WTC11 (cell line): Measurements from ENCODE around the gene ELMO1. TPM values are rescaled to one million over a fixed set of nuclear protein-coding genes. Genes with fewer than 3 reads are reported as not detected.

Experiments
- ATAC-seq: fragments of 200-7000 bp; cut with Tn5 transposase; 2 replicates; pipeline ENCODE4 v1.10.0; 2021; ENCODE audit warnings: mild to moderate bottlenecking, moderate library complexity
- CTCF ChIA-PET: fragments of 300-600 bp; sonication (Branson Sonifier 250); formaldehyde crosslinking; loops from one replicate; lab custom pipeline; 2021; ENCODE audit warnings: antibody characterized with exemption; lab: Charles Lee
- POLR2A ChIA-PET: fragments of 350-600 bp; sonication (Branson Sonifier 250); formaldehyde crosslinking; loops from one replicate; lab custom pipeline; 2021; ENCODE audit warnings: antibody characterized with exemption; lab: Charles Lee
- DNase-seq: peaks from one replicate; pipeline ENCODE4 v3.0.0; 2021; ENCODE audit warnings: low spot score
- H3K27ac Mint-ChIP-seq: 2 replicates; pipeline ENCODE4 v1.8.0; 2021; ENCODE audit warnings: mixed read lengths
- H3K27me3 Mint-ChIP-seq: 2 replicates; pipeline ENCODE4 v1.8.0; 2021; ENCODE audit warnings: low read depth, mild to moderate bottlenecking, moderate library complexity, mixed read lengths
- H3K36me3 Mint-ChIP-seq: 2 replicates; pipeline ENCODE4 v1.8.0; 2021; ENCODE audit warnings: mixed read lengths
- H3K4me1 Mint-ChIP-seq: 2 replicates; pipeline ENCODE4 v1.8.0; 2022; ENCODE audit warnings: mixed read lengths
- H3K4me3 Mint-ChIP-seq: 2 replicates; pipeline ENCODE4 v1.8.0; 2021; ENCODE audit warnings: mild to moderate bottlenecking, moderate library complexity, mixed read lengths
- H3K9me3 Mint-ChIP-seq: 2 replicates; pipeline ENCODE4 v1.8.0; 2021; ENCODE audit warnings: mixed read lengths
- ATF1 ChIP-seq: sonication (generic); formaldehyde crosslinking; IDR thresholded peaks from 2 replicates; pipeline ENCODE4 v1.8.1; 2023; ENCODE audit warnings: mild to moderate bottlenecking, moderate library complexity, missing genetic modification reagents
- CREB1 ChIP-seq: sonication (generic); formaldehyde crosslinking; IDR thresholded peaks from 2 replicates; pipeline ENCODE4 v1.8.0; 2023; ENCODE audit warnings: mild to moderate bottlenecking, missing genetic modification reagents
- CREM ChIP-seq: sonication (generic); formaldehyde crosslinking; IDR thresholded peaks from 2 replicates; pipeline ENCODE4 v1.8.1; 2022; ENCODE audit warnings: mild to moderate bottlenecking, missing genetic modification reagents, moderate library complexity
- ETV6 ChIP-seq: sonication (generic); formaldehyde crosslinking; IDR thresholded peaks from 2 replicates; pipeline ENCODE4 v1.8.1; 2022; ENCODE audit warnings: mild to moderate bottlenecking, missing genetic modification reagents
- HMGA2 ChIP-seq: fragments of 250-450 bp; sonication (Bioruptor Pico); IDR thresholded peaks from 2 replicates; pipeline ENCODE4 v1.4.0; 2021; ENCODE audit warnings: mild to moderate bottlenecking, moderate library complexity
- JUN ChIP-seq: sonication (generic); formaldehyde crosslinking; IDR thresholded peaks from 2 replicates; pipeline ENCODE4 v1.8.0; 2023; ENCODE audit warnings: mild to moderate bottlenecking, missing genetic modification reagents
- MYBL2 ChIP-seq: sonication (generic); formaldehyde crosslinking; IDR thresholded peaks from 2 replicates; pipeline ENCODE4 v1.8.1; 2023; ENCODE audit warnings: mild to moderate bottlenecking, moderate library complexity, missing genetic modification reagents
- NR1H2 ChIP-seq: sonication (generic); formaldehyde crosslinking; IDR thresholded peaks from 2 replicates; pipeline ENCODE4 v1.9.0; 2021; ENCODE audit warnings: mild to moderate bottlenecking, moderate library complexity, missing genetic modification reagents
- NR3C1 ChIP-seq: sonication (generic); formaldehyde crosslinking; conservative IDR thresholded peaks from 2 replicates; pipeline ENCODE4 v1.8.1; 2023; ENCODE audit warnings: low read depth, mild to moderate bottlenecking, missing genetic modification reagents
- RELA ChIP-seq: sonication (generic); formaldehyde crosslinking; IDR thresholded peaks from 2 replicates; pipeline ENCODE4 v1.8.1; 2022; ENCODE audit warnings: missing genetic modification reagents, mild to moderate bottlenecking, borderline replicate concordance
- RORB ChIP-seq: fragments of 250-450 bp; sonication (Bioruptor Pico); IDR thresholded peaks from 2 replicates; pipeline ENCODE4 v1.9.0; 2021; ENCODE audit warnings: mild to moderate bottlenecking
- SP1 ChIP-seq: sonication (generic); formaldehyde crosslinking; conservative IDR thresholded peaks from 2 replicates; pipeline ENCODE4 v1.8.1; 2022; ENCODE audit warnings: missing genetic modification reagents
- ZNF423 ChIP-seq: fragments of 250-450 bp; sonication (Bioruptor Pico); IDR thresholded peaks from 2 replicates; pipeline ENCODE4 v2.1.2; 2022; ENCODE audit warnings: mild to moderate bottlenecking, moderate library complexity
- total RNA-seq: library from RNA; stranded (reverse); gene quantifications from 3 replicates; pipeline ENCODE4 v1.2.3, GENCODE V29; 2021
- TF ChIP-seq, protein P1 (sequence below): fragments of 250-450 bp; sonication (Bioruptor Pico); IDR thresholded peaks from 2 replicates; pipeline ENCODE4 v1.9.0; 2021; ENCODE audit warnings: mild to moderate bottlenecking
- TF ChIP-seq, protein P2 (sequence below): sonication (generic); formaldehyde crosslinking; IDR thresholded peaks from 2 replicates; pipeline ENCODE4 v1.8.1; 2023; ENCODE audit warnings: mild to moderate bottlenecking, missing genetic modification reagents
- TF ChIP-seq, protein P3 (sequence below): sonication (generic); formaldehyde crosslinking; IDR thresholded peaks from 2 replicates; pipeline ENCODE4 v1.8.1; 2022; ENCODE audit warnings: low read depth, missing genetic modification reagents, borderline replicate concordance
- TF ChIP-seq, protein P4 (sequence below): fragments of 250-450 bp; sonication (Bioruptor Pico); IDR thresholded peaks from 2 replicates; pipeline ENCODE4 v1.8.0; 2021; ENCODE audit warnings: mild to moderate bottlenecking
- TF ChIP-seq, protein P5 (sequence below): sonication (generic); formaldehyde crosslinking; IDR thresholded peaks from 2 replicates; pipeline ENCODE4 v1.8.1; 2023; ENCODE audit warnings: mild to moderate bottlenecking, missing genetic modification reagents, moderate library complexity
- TF ChIP-seq, protein P6 (sequence below): sonication (generic); formaldehyde crosslinking; IDR thresholded peaks from 2 replicates; pipeline ENCODE4 v1.8.0; 2022; ENCODE audit warnings: mild to moderate bottlenecking, missing genetic modification reagents
- TF ChIP-seq, protein P7 (sequence below): fragments of 250-450 bp; sonication (Bioruptor Pico); IDR thresholded peaks from 2 replicates; pipeline ENCODE4 v1.9.0; 2021; ENCODE audit warnings: moderate library complexity, mild to moderate bottlenecking, inconsistent platforms, borderline replicate concordance

Gene ELMO1
- total RNA-seq, 1 experiment from 2014 or later, result 19.4 TPM

DNA sequence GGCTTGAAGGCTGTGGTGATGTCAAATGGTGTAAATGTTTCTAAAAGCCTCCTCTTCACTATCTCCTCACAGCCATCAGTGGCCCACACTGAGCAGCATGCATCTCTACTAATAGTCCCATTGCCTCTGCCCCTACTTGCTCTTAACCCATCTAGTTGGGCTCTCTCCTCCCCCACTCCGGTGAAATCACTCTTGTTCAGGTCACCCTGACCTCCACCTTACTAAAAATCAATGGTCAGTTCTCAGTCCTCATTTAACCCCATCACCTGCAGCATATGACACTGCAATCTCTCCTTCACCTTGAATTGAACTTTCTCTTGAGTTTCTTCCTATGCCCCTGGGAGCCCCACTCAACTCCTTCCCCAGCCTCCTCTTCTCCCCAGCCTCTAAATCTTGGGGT, 369.2 kb downstream of the ELMO1 start:
- Mint-ChIP-seq H3K27me3 (no peaks in the 10 kb centered on the region), H3K27ac (no peak overlapping the region), H3K4me1 (peaks cover 10% of the 10 kb centered on the region), H3K36me3 (no peaks in the 10 kb centered on the region), H3K4me3 (no peak overlapping the region), H3K9me3 (no peaks in the 10 kb centered on the region)
- CTCF ChIA-PET, result no interaction called here
- no peak for TF ChIP-seq RORB (CRISPR knock-in tag)
- TF ChIP-seq JUN (CRISPR knock-in tag), result no peak
- TF ChIP-seq, protein P1, sequence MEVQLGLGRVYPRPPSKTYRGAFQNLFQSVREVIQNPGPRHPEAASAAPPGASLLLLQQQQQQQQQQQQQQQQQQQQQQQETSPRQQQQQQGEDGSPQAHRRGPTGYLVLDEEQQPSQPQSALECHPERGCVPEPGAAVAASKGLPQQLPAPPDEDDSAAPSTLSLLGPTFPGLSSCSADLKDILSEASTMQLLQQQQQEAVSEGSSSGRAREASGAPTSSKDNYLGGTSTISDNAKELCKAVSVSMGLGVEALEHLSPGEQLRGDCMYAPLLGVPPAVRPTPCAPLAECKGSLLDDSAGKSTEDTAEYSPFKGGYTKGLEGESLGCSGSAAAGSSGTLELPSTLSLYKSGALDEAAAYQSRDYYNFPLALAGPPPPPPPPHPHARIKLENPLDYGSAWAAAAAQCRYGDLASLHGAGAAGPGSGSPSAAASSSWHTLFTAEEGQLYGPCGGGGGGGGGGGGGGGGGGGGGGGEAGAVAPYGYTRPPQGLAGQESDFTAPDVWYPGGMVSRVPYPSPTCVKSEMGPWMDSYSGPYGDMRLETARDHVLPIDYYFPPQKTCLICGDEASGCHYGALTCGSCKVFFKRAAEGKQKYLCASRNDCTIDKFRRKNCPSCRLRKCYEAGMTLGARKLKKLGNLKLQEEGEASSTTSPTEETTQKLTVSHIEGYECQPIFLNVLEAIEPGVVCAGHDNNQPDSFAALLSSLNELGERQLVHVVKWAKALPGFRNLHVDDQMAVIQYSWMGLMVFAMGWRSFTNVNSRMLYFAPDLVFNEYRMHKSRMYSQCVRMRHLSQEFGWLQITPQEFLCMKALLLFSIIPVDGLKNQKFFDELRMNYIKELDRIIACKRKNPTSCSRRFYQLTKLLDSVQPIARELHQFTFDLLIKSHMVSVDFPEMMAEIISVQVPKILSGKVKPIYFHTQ (CRISPR knock-in tag), result no peak
- TF ChIP-seq ZNF423 (CRISPR knock-in tag), result no peak
- TF ChIP-seq, protein P2, sequence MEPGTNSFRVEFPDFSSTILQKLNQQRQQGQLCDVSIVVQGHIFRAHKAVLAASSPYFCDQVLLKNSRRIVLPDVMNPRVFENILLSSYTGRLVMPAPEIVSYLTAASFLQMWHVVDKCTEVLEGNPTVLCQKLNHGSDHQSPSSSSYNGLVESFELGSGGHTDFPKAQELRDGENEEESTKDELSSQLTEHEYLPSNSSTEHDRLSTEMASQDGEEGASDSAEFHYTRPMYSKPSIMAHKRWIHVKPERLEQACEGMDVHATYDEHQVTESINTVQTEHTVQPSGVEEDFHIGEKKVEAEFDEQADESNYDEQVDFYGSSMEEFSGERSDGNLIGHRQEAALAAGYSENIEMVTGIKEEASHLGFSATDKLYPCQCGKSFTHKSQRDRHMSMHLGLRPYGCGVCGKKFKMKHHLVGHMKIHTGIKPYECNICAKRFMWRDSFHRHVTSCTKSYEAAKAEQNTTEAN (CRISPR knock-in tag), result no peak
- no peak for TF ChIP-seq SP1 (CRISPR knock-in tag)
- TF ChIP-seq, protein P3, sequence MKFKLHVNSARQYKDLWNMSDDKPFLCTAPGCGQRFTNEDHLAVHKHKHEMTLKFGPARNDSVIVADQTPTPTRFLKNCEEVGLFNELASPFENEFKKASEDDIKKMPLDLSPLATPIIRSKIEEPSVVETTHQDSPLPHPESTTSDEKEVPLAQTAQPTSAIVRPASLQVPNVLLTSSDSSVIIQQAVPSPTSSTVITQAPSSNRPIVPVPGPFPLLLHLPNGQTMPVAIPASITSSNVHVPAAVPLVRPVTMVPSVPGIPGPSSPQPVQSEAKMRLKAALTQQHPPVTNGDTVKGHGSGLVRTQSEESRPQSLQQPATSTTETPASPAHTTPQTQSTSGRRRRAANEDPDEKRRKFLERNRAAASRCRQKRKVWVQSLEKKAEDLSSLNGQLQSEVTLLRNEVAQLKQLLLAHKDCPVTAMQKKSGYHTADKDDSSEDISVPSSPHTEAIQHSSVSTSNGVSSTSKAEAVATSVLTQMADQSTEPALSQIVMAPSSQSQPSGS (CRISPR knock-in tag), result no peak
- TF ChIP-seq, protein P4, sequence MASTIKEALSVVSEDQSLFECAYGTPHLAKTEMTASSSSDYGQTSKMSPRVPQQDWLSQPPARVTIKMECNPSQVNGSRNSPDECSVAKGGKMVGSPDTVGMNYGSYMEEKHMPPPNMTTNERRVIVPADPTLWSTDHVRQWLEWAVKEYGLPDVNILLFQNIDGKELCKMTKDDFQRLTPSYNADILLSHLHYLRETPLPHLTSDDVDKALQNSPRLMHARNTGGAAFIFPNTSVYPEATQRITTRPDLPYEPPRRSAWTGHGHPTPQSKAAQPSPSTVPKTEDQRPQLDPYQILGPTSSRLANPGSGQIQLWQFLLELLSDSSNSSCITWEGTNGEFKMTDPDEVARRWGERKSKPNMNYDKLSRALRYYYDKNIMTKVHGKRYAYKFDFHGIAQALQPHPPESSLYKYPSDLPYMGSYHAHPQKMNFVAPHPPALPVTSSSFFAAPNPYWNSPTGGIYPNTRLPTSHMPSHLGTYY, result no peak
- TF ChIP-seq NR1H2 (CRISPR knock-in tag), result no peak
- TF ChIP-seq, protein P5, sequence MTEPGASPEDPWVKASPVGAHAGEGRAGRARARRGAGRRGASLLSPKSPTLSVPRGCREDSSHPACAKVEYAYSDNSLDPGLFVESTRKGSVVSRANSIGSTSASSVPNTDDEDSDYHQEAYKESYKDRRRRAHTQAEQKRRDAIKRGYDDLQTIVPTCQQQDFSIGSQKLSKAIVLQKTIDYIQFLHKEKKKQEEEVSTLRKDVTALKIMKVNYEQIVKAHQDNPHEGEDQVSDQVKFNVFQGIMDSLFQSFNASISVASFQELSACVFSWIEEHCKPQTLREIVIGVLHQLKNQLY, result no peak
- TF ChIP-seq, protein P6, sequence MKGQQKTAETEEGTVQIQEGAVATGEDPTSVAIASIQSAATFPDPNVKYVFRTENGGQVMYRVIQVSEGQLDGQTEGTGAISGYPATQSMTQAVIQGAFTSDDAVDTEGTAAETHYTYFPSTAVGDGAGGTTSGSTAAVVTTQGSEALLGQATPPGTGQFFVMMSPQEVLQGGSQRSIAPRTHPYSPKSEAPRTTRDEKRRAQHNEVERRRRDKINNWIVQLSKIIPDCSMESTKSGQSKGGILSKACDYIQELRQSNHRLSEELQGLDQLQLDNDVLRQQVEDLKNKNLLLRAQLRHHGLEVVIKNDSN (CRISPR knock-in tag), result no peak
- TF ChIP-seq CREB1 (CRISPR knock-in tag), result no peak
- TF ChIP-seq RELA (CRISPR knock-in tag), result no peak
- TF ChIP-seq NR3C1, result no peak
- TF ChIP-seq ETV6, result no peak
- no peak for TF ChIP-seq HMGA2 (CRISPR knock-in tag)
- no peak for TF ChIP-seq CREM (CRISPR knock-in tag)
- TF ChIP-seq, protein P7, sequence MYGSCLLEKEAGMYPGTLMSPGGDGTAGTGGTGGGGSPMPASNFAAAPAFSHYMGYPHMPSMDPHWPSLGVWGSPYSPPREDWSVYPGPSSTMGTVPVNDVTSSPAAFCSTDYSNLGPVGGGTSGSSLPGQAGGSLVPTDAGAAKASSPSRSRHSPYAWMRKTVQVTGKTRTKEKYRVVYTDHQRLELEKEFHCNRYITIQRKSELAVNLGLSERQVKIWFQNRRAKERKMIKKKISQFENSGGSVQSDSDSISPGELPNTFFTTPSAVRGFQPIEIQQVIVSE, result no peak
- TF ChIP-seq ATF1 (CRISPR knock-in tag), result no peak
- no peak for TF ChIP-seq MYBL2 (CRISPR knock-in tag)
- DNase-seq (no peak), ATAC-seq (no peak)
- POLR2A ChIA-PET, result no interaction called here
